Fibroblast of lung (primary cell): ENCODE measurements around the gene B9D1.
A peak's percentile ranks its signal among the peaks of the same experiment; 100 is the strongest.

Experiments
- CTCF ChIP-seq, 2 donors: IDR thresholded peaks in 1 of 2; conservative IDR thresholded peaks in 1 of 2; 1 replicate in 1 of 2; 2 replicates in 1 of 2; pipeline ENCODE4 v1.5.1; 2011 to 2012; ENCODE audit warnings: low read length in 2 of 2, control low read depth in 1 of 2, inconsistent platforms in 1 of 2, low read depth in 1 of 2, mild to moderate bottlenecking in 1 of 2
- EZH2 ChIP-seq: IDR thresholded peaks from 2 replicates; pipeline ENCODE4 v1.5.1; 2012; ENCODE audit warnings: low read length, control low read depth, mild to moderate bottlenecking; ENCODE audit errors: missing control alignments

GRCh38 chr17:19317359-19318095 lies 45.0 kb downstream of the B9D1 start:
- TF ChIP-seq CTCF (conservative IDR thresholded peaks at IDR 0.05 in 1 of 2, IDR thresholded peaks at IDR 0.05 in 1 of 2; ENCODE audit: low read depth in 1 of 2, low read length in 2 of 2) (peak; percentile 2 to 13), EZH2 (no peak)
